HG03135 (cell line): ENCODE results near the gene DNAJC30.

Experiments used
- ATAC-seq: cut with Tn5 transposase; IDR thresholded peaks from one replicate; pipeline ENCODE4 v1.9.1; 2021; ENCODE audit warnings: mild to moderate bottlenecking, moderate library complexity; ENCODE audit not compliant: unreplicated experiment

DNAJC30 gene

DNA sequence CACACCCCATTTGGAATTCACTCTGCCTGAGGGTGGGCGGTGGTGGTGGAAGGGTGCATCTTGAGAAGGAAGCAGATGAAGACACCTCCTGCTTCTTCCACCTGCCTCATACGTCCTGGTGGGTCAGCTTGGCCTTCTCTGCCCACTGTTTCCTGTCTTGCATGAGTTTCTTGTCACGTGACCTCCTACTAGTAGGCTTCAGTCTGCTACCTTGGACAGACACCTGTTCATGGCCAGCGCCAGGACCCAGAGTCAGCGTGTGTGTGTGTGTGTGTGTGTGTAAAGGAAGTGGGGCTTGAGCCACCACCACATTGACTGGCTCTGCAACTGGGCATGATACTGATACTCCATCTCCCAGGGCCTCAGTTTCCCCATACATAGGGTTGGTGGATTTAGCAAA, 32.7 kb downstream of the DNAJC30 start:
- ATAC-seq, result no peak

DNA sequence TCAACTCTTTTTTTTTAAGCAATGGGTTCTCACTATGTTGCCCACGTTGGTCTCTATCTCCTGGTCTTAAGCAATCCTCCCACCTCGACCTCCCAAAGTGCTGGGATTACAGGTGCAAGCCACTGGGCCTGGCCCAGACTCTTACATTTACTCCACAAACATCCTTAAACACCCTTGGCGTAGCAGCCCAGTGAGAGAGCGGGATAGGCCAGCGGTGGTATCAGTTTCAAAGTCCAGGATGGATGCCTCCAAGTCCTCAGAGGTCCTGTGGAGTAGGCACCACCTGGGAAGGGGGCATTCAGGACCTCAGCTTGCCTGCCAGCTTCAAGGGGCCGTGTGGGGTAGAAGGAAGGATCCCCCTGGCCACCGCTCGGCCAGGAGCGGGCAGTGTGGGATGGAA, 33.7 kb downstream of the DNAJC30 start:
- ATAC-seq, result no peak

DNA sequence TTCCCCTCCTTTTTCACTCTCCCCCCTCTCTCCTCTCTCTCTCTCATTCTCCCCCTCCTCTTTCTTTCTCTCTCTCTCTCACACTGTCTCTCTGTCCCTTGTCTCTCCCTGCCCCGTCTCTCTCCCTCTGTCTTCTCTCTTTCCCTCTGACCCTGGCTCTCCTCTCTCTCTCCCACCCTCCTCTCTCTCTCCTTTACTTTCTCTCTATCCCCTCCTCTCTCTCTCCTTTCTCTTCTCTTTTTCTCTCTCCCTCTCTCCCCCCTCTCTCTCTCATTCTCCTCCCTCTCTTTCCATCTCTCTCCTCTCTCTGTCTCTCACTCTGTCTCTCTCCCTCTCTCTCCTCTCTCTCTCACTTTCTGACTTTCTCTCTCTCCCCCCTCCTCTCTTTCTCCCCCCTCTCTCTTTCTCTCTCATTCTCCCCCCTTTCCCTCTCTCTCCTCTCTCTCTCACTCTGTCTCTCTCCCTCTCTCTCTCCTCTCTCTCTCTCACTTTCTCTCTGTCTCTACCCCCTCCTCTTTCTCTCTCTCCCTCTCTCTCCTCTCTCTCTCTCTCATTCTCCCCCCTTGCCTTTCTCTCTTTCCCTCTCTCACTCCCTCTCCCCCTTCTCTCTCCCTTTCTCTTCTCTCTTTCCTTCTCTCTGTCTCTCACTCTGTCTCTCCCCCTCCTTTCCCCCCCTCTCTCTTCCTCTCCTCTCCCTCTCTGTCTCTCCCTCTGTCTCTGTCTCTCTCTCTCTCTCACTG, 34.5 kb downstream of the DNAJC30 start:
- ATAC-seq, result no peak

DNA sequence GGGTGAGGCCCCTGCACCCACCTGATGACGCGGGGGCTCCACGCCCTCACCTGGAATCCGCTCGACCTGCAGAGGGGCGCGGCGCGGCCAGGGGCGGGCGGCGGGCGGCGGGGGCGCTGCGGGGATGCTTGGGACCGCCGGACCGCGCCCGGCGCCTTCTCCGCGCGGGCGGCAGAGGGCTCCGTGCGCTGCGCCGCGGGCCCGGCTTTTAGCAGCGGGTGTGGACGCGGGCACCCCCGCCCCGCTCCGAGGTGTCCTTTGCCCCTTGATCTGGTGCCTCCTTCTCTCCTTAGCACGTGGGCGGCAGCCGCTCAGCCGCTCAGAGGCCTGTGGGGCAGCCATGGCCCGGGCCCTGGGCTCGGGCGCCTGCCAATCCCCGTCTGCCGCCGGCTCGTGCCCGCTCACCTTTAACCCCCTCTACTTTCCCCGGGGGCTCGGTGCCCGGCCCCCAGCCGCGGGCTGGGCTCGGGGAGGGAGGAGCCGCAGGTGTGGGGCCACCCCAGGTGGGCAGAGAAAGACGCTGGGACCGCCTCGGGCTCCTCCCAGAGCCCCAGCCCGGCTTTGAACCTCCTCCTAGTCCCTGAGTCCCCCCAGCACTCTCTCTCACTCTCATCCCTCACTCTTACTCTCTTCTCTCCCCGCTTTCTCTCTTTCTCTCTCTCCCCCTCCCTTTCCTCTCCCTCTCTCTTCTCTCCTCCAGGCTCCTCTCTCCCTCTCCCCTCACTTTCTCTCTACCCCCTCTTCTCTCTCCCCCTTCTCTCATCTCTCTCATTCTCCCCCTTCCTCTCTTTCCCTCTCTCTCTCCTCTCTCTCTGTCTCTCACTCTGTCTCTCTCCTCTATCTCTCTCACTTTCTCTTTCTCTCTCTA, 35.3 kb downstream of the DNAJC30 start:
- no peak for ATAC-seq

DNA sequence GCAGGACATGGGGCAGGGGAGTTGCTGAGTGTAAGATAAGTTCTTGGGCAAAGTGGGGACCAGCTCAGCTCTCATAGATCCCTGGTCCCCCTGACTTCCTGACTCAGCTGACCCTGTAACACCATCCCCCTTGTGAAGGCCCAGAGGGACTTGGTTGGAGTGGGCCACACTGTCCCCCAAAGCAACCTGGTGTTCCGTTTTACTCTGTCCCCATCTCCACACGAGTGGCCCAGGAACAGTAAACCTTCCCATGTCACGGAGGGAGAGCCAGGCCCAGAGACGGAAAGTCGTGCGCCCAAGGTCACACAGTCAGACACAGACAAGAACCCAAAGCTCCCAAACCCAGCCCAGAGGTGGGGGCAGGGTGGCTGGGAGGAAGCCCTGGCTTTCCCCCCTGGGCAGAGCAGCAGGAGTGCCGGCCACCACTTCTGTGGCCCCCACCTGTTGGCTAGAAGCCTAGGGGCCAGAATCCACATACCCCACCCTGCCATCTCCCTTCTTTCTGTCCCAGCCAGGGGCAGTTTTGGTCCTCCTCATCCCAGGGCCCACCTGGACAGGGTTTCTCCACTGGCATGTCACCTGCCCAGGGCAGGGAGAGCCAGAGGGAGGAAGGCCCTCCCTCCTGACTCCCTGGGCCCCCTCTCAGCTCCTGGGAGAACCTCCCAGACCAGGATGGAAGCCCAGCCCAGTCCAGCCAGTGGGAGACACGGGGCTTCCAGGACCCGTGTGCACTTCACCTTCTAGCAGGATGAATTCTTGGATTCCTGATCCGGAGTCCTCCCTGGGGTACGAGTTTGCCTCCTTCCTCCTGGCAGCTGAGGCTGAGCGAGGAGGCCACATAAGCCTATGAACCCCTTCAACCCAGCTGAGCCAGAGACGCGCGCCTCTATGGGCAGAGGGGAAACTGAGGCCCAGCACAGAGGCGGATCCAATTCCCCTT, 36.2 kb downstream of the DNAJC30 start:
- ATAC-seq, result no peak

DNA sequence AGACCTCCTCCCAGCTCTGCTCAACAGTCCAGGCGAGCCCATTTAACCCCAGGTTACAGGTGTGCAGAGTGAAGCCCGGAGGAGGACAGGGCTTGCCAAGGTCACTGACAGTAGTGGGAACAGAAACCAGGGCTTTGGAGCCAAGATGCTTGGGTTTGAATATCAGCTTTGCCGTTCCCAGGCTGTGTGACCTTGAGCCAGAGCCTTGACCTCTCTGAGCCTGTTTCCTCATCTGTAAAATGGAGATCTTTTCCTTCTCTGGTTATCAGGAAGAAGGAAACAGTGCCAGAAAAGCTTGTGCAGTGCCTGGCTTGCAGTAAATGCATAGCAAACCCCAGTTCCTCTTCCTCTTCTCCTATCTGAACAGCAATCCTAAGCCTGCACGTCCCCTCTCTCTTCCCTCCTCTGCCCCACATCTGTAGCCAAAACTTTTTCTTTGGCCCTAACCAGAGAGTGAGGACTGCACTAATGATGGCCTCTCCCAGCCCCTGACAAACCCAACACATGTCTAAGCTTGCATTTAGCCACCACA, 37.5 kb downstream of the DNAJC30 start:
- ATAC-seq, result no peak

DNA sequence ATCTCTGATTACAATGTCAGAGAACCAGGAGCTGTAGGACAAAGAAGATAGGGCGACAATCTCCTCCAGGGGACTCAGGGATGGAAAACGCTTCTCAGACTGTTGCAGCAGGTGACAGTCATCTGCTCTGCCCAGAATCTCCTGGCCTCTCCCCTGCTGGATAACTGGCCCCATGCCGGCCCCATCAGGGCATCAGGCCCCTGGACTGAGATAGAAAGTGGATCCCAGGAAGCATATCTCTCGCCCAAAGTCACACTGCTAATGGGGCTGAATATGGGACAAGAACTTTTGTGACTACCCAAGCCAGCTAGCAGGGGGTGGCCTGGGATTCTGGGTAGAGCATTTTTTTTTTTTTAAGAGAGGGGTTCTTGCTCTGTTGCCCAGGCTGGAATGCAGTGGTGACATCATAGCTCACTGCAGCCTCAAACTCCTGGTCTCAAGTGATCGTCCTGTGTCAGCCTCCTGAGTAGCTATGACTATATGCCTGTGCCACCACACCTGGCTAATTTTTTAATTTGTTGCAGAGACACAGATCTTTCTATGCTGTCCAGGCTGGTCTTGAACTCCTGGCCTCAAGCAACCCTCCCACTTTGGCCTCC, 38.5 kb downstream of the DNAJC30 start:
- ATAC-seq, result no peak

DNA sequence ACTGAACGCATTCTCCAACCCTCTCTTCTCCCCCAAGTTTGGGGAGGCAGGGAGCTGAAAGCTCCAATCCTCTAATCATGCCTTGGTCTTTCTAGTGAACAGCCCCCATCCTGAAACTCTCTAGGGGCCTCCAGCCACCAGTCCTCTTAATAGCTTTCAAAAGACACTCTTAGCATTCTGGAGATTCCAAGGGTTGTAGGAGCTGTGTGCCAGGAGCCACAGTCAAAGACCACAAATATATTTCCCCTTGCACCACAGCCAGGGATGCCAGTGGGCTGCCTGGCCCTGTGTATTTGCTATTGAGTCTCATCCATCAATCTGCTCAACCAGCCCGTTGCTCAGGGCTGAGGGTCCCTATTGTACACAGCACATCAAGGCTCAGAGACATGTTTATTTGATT, 40.4 kb downstream of the DNAJC30 start:
- no peak for ATAC-seq

DNA sequence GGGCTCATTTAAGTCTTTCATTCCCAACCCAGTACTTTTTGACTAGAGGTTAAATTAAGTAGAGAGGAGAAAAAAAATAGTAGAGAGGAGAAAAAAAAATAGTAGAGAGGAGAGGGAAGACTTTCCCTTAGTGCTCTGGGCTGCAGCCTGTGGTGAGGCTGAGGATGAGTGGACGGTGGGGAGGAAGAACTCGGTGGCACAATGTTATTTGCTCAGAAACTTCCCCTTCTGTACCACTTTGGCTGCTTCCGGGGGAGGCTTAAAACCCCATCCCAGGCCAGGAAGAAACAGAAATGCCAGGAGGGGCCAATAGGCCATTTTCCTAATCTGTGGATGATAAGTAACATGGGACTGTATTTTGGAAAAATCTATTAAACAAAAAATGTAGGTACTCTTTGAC, 44.3 kb downstream of the DNAJC30 start:
- no peak for ATAC-seq

DNA sequence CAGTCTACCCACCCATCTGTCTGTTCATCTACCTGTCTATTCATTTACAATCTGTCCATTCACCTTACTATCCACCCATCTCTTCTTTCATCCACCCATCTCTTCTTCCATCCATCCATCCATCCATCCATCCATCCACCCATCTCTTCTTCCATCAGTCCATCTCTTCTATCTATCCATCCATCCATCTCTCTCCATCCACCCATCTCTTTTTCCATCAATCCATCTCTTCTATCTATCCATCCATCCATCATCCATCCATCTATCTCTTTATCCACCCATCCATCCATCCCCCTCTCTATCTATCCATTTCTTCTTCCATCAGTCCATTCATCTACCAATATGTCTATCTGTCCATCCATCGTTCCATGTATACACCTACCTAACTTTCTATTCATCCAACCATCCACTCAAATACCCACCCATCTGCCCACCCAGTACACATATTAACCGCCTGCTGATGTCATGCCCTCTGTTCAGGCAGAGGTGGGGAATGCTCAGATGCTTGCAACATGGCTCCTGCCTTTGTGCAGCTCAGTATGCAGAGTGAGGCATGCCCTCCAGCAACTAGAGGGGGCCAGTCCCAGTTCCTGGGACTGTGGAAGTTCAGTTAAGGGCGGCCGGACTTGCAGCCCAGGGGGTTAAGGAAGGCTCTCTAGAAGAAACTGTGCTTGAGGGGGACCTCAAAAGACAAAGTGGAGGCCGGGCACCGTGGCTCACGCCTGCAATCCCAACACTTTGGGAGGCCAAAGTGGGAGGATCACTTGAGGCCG, 47.6 kb downstream of the DNAJC30 start:
- ATAC-seq, result no peak

DNA sequence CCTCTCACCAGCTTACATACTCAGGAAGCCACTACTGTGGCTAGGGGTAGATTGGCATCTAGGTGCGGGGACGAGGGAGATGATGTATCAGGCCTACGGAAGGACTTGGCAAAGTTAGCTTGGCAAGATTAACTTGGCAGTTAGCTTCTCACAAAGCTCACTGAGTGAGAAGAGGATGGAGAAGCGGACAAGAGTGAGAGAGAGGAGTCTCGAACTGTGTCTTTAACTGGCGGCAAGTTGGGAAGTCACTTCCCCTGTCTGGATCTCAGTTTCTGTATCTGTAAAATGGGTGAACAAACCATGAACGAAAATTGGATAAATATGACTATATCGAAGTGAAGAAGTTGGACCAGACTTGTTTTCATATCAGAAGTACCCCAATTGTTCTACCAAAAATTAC, 49.4 kb downstream of the DNAJC30 start:
- ATAC-seq, result no peak

DNA sequence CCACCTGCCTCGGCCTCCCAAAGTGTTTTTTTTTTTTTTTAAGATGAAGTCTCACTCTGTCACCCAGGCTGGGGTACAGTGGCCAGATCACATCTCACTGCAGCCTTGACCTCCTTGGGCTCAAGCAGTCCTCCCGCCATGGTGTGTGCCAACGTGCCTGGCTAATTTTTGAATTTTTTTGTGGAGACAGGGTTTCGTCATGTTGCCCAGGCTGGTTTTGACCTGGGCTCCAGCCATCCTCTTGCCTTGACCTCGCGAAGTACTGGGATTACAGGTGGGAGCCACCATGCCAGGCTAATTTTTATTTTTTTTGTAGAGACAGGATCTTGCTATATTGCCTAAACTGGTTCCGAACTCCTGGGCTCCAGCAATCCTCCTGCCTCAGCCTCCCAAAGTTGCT, 49.9 kb downstream of the DNAJC30 start:
- ATAC-seq, result no peak

DNA sequence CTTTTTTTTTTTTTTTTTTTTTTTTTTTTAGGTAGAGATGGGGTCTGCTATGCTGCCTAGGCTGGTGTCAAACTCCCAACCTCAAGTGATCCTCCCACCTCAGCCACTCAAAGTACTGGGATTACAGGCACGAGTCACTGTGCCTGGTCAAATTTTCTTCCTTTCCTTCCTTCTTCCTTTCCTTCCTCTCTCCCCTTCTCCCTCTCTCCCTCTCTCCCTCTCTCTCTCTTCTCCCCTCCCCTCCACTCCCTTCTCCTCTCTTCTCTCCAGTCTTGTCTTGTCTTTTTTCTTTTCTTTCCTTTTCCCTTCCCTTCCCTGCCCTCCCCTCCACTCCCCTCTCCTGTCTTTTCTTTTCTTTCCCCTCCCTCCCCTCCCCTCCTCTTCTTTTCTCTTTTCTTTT, 51.7 kb downstream of the DNAJC30 start:
- no peak for ATAC-seq
